Measurements from ENCODE around the gene LCE5A.
"Not testable (repeated sequence)": the region's sequence is repeated elsewhere in the genome, so short reads cannot be mapped to it uniquely, and the experiment has no call there.

LCE5A gene

DNA sequence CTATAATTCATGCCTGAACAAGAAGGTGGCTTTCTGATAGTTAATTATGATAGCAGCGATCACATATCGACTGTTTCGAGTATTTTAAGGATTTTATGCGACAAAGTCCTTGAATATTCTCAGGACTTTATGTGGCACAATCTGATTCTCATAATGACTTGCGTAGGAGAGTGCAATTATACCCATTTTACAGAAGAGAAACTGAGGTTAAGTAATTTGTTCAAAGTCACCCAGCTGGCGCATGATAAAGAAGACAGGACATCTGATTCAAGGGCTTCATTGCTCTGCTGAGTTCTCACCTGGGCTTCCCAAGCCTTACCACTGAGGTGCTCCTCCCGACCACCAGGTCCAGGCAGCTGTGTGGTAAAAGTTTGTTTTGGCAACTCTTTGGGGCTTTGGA, 5.5 kb downstream of the LCE5A start:
- DNase-seq (ENCODE audit: low read depth in 2 of 2) = no peak

DNA sequence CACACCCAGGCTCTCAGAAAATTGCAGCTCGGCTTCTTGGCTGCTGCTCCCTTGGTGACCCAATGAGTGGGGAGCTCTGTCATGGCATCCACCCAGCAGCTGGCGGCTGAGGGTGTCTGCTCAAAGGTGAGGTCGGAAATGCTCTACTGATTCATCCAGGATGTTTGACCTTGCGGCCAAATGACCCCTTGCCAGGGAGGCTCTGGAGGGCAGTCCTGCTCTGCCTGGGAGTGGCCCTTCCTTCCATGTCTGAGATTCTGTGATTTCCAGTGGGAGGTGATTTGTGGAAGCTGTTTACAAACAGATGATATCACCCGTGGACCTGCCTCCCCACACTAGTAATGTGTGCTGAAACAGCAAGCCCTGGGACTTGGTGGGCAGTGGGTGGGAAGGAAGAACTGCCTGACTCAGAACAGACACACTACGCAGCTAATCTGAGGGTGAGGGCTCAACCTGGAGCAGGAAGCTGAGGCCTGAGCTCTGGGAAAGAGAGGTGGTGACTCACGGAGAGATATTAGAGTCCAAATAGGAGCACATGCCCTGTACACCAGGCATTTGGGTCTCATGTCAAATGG, 6.7 kb downstream of the LCE5A start:
- no peak for DNase-seq (ENCODE audit: low read depth in 2 of 2)

GRCh38 chr1:152519851-152520250, 9.2 kb downstream of the LCE5A start:
- no peak for DNase-seq (ENCODE audit: low read depth in 2 of 2)

DNA sequence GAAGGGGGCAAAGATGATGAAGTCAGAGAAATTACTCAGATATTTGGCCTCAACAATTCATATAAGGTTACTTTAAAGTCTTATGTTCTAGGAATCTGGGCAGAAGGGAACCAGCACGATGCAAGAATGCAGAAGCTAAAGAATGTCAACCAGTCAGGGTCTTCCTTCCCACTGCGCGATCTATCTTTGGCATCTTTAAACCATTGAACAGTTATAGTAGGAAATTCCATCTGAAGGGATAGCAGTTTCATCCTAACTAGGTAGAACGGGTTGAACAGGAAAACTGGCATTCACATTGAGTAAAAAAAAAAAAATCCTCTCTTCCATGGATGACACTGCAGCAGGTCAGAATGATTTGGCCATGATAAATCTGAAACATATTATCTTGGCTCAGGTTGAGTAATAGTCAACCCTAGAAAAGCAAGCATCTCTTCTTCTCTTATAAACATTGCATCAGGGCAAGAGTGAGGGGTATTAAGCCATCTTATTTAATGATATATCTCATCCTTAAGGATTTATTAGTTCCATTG, 10.0 kb downstream of the LCE5A start:
- no peak for DNase-seq (ENCODE audit: low read depth in 2 of 2)

GRCh38 chr1:152525080-152525641, 14.6 kb downstream of the LCE5A start:
- DNase-seq (ENCODE audit: low read depth in 2 of 2) = no peak

DNA sequence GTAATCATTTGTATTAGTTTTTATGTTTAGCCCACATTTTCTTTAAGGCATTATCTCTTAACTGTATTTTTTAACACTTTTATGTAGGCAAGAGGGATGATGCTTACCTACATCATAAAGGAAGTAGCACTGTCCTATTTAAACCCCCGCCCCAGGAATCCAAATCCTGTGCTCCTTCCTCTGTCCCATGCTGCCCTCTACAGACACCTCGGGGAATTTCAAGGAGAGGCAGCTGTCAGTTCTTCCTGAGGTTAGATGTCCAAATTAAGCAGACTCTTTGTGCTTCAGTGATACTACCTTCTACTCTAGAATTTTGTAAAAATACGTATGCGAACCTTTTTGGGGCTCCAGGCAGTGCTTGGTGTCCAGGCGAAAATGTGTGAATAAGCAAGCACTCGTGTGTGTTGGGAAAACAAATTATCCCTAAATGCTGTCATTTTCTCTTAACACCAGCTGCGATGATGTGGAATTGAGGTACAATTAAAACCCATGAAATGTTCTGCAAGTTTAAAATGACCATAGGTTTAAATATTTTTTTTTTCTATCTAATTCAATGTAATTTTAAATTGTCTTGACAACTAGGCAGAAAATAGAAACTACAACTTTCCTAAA, 22.8 kb downstream of the LCE5A start:
- DNase-seq (ENCODE audit: low read depth in 2 of 2) = no peak

DNA sequence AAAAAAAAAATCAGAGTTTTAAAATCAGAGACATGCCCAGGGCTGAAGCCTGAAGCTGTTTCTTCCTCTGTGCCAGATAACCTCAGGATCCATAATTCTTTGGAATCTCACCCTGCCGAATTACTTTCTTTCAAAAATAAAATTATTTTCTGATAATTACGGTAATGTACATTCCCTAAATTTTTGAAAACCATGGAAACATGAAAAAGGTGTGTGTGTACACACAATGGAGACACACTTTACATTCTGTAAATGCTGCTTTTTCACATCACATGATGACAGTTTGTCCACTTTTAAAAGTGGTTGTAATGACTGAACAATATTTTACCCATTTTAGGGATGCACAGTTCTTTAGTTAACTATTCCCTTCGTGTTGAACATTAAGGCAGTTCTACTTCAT, 25.2 kb downstream of the LCE5A start:
- no peak for DNase-seq (ENCODE audit: low read depth in 2 of 2)

DNA sequence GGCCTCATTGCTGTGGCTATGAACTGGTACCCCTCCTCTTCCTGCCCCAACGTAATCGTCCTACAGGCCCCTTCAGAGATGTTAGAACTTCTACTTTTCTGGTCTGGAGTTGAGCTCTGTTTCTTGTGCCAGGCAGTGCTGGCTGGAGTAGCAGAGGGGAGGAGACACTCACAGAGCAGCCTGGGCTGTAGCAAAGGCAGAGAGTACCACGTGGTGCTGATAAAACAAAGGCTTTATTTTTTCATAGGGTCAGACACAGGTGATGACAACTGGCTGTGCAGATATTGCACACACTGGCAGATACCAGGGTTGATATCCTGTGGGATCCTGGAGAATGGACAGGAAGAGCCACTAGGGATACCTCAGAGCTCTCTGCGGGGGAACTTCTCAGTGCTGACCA, 26.9 kb downstream of the LCE5A start:
- DNase-seq (ENCODE audit: low read depth in 2 of 2) = no peak

GRCh38 chr1:152539901-152540300, 29.3 kb downstream of the LCE5A start:
- no peak for DNase-seq (ENCODE audit: low read depth in 2 of 2)

DNA sequence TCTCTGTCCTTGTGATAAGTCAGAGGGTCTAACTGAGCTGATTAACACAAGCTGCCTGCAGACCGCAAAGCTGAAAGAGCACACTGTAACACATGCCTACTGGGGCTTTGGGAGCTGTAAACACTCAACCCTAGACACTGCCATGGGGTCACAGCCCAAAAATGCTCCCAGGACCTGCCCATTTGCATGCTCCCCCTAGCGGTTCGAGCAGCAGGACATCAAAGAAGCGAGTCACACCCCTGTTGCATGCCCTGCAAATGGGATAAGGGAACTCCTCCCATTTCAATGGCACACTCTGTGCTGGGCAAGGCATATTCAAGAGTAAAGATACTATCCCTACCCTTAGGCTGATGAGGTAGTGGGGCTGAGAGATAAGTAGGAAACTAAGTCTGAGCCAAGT, 33.2 kb downstream of the LCE5A start:
- DNase-seq (ENCODE audit: low read depth in 2 of 2) = no peak

DNA sequence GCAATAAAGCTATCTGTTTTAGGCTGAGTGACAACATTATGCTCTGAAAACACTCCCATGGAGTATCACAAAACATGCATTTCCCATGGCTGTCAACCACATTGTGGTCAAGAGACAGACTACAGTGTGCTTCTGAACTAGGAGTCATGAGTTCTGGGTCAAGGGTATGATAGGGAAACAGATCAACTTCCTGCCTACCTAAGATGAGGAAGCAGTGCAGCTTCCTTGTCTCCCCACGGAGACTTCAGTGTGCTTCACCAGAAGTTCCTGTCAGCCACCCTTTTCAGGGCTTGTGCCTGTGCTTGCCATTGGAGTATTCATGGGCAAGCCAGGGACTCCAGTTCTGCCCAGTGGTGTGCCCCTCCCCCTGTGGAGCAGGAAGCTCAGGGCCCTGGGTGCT, 36.1 kb downstream of the LCE5A start:
- DNase-seq (ENCODE audit: low read depth in 2 of 2) = no peak

GRCh38 chr1:152548358-152548757, 37.8 kb downstream of the LCE5A start:
- DNase-seq (ENCODE audit: low read depth in 2 of 2) = not testable (repeated sequence)

All from fibroblast of skin of left quadriceps (primary cell).